ENCODE results near the gene SLC25A22.

DNA sequence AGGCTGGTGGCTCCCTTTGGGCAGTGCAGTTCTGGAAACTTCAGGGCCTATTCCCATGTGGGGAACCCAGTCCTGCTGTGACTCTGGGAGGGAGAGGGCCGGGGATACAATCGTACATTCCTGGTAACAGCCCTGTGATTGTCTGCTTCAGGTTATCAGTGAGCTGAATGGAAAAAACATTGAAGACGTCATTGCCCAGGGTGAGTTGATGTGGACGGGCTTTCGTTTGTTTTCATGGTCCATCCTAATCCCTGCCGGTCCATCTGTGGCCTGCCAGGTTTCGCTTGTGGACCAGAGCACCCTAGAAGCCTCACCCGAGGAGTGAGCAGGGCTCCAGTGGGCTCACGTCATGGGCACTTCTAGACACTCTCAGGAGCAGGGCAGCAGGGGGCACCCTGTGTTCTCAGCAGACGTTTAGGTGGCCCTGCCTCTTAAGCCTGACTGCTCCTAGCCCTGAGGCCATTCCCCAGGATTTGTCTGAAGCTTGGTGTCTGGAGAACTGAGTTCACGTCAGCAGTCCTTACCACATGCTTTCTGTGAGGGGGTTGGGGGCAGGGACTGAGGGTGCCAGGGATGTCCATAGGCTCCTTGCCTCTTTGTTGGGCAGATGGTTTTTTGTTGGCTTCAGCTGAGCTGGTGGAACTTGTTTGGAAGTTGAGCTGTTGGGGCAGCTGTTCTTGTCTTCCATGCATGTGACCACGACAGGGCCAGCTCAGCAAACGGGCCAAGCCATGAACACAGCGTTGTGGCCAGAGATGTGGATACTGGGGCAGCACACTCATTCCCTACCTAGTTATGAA is 13.6 kb upstream of the SLC25A22 start:
- TF ChIP-seq POLR2AphosphoS5 (IDR thresholded peaks at IDR 0.05) = no peak
- TF ChIP-seq, protein P1, sequence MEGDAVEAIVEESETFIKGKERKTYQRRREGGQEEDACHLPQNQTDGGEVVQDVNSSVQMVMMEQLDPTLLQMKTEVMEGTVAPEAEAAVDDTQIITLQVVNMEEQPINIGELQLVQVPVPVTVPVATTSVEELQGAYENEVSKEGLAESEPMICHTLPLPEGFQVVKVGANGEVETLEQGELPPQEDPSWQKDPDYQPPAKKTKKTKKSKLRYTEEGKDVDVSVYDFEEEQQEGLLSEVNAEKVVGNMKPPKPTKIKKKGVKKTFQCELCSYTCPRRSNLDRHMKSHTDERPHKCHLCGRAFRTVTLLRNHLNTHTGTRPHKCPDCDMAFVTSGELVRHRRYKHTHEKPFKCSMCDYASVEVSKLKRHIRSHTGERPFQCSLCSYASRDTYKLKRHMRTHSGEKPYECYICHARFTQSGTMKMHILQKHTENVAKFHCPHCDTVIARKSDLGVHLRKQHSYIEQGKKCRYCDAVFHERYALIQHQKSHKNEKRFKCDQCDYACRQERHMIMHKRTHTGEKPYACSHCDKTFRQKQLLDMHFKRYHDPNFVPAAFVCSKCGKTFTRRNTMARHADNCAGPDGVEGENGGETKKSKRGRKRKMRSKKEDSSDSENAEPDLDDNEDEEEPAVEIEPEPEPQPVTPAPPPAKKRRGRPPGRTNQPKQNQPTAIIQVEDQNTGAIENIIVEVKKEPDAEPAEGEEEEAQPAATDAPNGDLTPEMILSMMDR (IDR thresholded peaks at IDR 0.05 in 8 of 11, conservative IDR thresholded peaks at IDR 0.05 in 3 of 11) = no peak

Data from spleen (tissue), 7 donors.